ENCODE data around the gene TTYH3.

TTYH3 gene

DNA sequence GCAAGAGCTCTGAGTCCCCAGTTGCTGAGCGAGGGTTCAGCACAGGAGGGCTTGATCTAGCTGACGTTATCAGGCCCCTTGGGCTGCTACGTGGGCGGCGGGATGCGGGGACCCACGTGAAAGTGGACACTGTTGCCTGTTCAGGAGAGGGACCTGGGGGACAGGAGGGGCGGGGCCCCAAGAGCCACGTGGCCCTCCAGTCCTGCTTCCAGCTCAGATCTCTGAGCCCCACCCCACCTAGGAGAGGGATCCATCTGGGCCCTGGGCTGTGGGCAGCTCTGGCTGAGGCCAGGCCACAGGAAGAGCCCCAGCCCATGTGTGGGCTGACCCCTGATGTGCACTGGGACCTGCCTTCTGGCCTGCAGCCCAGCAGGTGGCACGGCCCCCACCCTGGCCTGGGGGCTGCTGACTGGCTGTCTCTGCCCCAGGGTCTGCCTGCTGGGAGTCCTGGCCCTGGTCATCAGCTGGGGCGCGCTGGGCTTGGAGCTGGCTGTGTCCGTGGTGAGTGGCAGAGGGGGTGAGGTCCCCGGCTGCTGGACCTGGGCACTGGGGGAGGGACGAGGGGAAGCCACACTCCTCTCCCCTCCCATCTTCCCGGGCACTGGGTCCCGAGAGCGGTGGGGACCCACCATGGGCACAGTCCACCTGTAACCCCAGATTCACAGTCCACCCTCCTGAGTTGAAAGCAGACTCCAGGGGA is 17.5 kb downstream of the TTYH3 start:
- DNase-seq (ENCODE audit: low spot score), result no peak

DNA sequence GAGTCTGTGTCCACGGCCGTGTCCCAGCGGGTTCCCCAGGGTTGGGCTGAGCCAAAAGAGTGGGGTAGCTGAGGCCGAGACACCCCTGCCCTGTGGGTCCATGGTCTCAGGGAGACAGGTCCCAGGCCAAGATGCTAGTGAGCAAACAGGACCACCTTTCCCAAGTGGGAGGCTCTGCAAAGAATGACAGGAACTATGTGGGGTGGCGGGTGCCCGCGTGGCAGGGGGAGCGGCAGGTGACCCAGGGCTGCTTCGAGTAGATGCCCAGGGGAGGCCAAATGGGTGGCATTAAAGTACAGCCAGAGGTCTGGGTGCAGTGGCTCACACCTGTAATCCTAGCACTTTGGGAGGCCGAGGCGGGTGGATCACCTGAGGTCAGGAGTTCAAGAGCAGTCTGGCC is 18.2 kb downstream of the TTYH3 start:
- DNase-seq (ENCODE audit: low spot score), result no peak

DNA sequence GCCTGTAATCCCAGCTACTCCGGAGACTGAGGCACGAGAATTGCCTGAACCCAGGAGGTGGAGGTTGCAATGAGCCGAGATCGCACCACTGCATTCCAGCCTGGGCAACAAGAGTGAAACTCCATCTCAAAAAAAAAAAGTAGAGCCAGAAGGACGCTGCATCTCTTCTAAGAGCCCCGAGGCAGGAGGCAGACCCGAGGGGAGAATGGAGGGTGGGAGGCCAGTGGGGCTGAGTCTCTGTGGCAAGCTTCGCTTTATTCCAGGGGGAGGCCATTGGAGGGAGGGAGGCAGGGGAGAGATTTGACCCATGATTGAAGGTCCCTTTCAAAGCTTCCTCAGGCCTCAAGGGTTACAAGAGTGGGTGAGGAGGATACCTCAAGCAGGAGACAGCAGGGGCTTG is 18.7 kb downstream of the TTYH3 start:
- no peak for DNase-seq (ENCODE audit: low spot score)

DNA sequence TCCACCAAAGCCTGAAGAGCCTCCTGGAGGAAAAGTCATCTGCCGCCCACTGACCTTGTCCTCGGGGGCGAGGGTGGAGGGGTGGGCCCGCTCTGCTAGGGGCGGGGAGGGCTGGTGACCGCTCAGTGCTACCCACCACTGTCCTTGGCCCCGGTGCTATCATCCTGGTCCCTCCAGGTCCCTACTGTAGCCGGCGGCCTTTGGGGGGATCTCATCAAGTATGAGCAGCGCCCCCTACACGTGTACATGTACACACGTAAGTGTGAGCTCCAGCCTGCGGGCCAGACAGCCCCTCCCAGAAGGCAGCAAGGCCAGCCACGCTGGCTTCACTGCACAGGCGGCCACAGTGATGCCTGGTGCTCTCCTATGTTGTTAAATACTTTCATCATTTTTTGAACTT is 19.6 kb downstream of the TTYH3 start:
- no peak for DNase-seq (ENCODE audit: low spot score)

DNA sequence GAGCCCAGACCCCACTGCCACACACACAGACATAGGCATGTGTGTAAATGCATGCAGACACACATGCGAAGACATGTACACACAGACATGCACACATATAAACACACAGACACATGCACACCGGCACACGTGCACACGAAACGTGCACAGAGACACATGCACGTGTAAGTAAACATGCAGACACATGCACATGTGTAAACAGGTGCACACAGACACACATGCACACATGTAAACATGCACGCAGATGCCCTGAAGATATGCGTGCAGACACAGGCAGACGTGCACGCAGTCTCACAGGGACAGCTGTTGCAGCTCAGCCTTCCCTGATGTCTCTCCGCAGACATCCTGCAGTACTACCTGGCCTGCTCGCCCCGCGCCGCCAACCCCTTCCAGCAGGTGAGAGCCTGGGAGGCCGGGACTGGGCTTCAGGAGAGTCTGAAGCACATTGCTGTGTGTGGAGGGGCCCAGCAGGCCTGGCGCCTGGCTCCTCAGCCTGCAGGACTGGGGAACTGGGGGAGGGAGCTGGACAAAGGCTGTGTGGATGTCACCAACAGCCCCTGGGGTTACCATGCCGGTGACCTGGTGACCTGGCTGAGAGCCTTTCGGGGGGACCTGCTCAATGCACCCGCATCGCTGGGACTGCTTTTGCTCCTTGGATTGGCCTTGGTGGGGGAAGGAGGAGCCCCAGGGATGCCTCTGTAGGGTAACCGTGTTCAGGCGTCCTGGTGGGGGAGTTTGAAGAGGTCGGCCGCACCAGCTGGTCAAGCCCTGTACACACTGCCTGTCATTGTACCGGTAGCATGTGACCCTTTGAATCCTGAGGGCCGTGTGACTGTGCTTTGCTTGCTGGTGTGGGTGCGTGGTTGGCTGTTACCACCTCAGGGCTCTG is 20.3 kb downstream of the TTYH3 start:
- DNase-seq (ENCODE audit: low spot score), result no peak

DNA sequence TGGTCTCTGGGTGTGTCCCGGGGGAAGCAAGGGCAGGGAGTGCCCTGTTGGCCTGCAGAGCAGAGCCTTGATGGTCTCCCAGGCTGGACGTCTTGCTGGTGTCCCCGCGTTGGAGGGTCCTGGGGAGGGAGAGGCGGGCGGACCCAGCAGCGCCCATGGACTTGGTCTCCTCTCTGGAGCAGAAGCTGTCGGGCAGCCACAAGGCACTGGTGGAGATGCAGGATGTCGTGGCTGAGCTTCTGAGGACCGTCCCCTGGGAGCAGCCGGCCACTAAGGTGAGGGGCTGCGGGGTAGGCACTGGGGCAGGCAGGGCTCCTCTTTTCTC is 20.9 kb downstream of the TTYH3 start:
- no peak for DNase-seq (ENCODE audit: low spot score)

DNA sequence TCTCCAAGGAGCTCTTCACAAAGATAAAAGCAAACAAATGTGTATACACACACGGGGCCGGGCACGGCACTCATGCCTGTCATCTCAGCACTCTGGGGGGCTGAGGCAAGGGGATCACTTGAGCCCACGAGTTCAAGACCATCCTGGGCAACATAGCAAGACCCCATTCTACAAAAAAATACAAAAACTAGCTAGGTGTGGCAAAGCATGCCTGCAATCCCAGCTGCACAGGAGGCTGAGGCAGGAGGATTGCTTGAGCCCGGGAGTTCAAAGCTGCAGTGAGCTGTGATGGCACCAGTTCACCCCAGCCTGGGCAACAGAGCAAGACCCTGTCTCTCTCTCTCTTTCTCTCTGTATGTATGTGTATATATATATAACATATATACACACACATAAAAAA is 22.3 kb downstream of the TTYH3 start:
- DNase-seq (ENCODE audit: low spot score), result no peak

DNA sequence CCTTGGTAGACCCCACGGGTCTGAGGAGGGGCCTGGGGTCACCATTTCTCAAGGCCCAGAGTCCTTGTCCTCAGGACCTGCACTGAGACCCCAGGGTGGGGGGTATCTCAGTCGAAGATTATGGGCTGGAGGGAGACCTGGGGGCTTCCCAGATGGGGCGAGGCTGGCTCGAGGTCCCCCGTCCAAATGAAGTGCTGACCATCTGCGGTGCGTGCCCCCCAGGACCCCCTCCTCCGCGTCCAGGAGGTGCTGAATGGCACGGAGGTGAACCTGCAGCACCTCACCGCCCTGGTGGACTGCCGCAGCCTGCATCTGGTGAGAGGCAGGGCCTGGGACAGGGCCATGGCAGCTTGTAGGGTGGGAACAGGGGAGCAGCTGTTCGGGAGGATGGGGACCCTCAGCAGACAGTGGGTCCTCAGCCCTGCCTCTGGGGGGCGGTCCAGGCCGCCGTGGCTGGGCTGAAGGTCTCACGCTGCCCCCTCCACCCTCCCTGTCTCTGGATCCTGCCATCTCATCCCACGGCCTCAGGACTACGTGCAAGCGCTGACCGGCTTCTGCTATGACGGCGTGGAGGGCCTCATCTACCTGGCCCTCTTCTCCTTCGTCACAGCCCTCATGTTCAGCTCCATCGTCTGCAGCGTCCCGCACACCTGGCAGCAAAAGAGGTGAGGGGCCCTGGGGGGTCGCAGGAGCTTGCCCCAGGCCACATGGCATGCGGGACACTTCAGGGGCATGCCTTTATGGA is 24.3 kb downstream of the TTYH3 start:
- no peak for DNase-seq (ENCODE audit: low spot score)

DNA sequence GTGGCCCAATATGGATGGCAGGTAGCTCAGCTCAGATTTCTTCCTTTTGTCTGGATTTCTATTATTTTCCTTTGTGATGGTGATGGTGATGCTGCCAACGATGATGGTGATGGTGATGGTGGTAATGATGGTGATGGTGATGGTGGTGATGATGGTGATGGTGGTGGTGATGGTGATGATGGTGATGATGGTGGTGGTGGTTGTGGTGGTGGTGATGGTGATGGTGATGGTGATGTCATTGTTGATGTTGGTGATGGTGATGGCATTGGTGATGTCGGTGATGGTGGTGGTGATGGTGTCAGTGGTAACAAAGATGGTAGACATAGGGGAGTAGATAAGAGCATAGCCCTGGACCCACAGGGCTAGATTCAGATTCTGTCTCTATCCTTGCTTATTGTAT is 25.4 kb downstream of the TTYH3 start:
- DNase-seq (ENCODE audit: low spot score), result no peak

DNA sequence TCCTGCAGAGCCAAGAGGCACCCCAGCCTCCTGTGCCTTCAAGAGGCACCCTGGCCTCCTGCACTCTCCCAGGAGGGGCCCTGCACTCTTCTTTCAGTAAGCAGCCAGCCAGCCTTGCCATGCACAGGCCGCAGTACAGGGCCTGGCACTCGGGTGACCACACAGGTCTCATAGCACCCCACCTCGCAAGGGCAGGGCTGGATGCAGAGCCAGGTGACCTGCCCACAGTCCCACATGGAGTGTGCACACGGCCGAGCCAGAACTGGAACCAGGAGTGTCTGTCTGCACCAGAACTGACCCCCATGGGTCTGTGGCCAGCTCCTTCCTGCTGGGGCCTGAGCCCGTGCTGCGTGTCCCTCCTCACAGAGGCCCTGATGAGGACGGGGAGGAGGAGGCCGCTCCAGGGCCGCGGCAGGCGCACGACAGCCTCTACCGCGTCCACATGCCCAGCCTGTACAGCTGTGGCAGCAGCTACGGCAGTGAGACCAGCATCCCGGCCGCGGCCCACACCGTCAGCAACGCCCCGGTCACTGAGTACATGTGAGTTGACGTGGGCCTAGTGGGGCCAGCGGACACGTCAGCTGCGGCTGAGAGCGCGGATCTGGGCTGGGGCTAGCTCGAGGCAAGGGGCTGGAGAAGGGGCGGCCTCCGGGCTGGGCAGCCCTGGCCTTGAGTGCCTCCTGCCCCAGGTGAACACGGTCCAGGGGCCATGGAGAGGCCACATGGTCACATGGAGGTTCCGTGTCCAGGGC is 26.3 kb downstream of the TTYH3 start:
- DNase-seq (ENCODE audit: low spot score), result no peak

DNA sequence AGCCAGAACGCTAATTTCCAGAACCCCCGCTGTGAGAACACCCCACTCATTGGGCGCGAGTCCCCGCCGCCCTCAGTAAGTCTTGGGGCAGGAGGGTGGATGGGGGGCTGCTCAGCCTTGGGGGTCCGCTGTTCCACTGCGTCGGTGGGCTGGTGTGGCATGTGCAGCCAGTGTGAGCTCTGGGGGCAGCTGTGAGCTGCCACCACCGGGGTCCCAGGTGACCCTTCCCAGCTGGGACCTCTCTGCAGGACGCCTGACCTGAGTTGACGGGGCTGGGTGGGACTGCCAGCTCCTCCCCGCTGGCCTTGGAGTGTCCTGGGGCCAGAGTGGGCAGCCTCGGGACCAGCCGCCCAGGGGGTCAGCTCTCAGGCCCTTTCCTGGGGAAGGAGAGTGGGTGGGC is 27.2 kb downstream of the TTYH3 start:
- DNase-seq (ENCODE audit: low spot score), result no peak

DNA sequence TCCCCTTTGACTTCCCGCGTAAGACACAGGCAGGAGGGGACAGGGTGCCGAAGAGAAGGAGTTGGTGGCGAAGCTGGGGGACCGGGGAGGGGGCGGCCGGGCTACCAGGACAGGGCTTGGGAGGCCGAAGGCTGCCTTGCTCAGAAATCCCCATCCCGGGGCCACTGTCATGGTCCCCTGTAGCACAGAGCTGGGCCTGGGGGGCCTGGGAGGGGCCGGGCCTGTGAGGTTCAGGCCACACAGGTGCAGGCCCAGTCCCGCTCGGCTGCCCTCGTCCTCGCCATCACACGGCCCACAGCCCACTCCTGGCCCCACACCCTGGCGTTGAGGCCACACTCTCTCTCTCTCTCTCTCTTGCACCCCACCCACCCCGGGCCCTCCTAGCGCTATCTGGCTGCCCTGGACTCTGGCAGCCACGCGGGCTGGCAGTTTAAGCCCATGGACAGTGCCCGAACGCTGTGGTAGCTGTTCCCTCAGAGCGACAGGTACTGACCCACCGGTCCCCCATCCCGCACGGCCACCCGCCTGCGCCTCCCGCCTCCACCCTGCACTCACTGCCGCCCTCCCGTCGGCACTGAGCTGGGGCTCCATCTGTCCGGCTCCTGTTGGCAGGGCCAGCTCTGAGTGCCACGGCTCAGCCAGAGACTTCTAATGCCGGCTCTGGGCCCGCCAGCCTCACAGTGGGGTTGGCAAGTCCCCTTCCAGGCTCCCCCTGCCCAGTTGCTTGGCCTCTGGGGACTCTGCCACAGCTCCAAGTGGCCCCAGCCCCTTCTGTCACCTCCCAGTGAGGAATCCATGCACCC is 28.0 kb downstream of the TTYH3 start:
- no peak for DNase-seq (ENCODE audit: low spot score)

DNA sequence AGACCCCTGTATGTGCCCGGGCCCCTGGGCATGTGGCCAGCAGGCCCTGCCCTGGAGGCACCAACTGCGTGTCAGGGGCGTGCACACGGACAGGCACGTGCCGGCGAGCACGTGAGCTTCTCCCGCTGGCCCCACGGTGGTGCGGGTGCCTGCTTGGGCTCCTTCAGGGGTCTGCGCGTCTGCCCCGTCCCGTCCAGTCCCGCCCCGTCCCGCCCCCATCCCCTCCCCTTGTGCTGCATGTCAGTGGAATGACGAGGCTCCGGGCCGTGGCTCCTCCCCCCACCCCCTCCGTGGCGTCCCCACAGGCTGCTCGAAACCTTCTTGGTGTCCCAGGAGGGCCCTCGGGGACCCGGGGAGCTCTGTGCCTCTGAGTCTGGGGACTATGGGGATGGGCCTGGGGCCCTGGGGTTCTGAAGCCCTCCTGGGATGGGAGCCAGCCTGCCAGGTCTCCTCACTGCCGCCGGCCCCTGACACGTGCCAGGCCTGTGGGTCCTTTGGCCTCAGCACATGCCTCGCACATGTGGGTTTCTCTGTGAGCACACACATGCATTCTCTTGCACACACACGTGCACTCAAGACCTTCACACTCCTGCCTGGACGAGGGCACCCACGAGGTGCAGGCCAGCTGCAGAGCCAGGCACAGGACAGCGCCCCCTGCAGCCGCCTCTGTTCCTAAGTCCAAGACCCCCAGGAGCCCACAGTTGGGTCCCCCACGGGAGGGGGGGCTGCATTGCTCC is 28.7 kb downstream of the TTYH3 start:
- no peak for DNase-seq (ENCODE audit: low spot score)

DNA sequence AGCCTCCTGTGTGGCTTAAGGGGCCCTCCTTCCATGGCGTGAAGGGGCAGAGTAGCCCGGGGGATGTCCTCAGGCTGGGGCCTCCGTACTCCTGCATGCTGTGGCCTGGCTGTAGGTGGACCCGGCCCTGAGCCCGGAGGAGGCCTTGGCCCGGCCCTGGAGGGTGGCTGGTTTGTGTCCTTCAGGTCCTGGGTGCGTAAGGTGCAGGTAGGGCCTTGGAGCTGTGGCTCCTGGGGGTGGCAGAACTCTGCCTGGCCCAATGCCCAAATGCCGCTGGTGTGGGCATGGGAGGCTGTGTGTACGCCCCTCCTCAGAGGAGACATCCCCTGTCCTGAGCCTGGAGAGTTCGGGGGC is 29.3 kb downstream of the TTYH3 start:
- no peak for DNase-seq (ENCODE audit: low spot score)

DNA sequence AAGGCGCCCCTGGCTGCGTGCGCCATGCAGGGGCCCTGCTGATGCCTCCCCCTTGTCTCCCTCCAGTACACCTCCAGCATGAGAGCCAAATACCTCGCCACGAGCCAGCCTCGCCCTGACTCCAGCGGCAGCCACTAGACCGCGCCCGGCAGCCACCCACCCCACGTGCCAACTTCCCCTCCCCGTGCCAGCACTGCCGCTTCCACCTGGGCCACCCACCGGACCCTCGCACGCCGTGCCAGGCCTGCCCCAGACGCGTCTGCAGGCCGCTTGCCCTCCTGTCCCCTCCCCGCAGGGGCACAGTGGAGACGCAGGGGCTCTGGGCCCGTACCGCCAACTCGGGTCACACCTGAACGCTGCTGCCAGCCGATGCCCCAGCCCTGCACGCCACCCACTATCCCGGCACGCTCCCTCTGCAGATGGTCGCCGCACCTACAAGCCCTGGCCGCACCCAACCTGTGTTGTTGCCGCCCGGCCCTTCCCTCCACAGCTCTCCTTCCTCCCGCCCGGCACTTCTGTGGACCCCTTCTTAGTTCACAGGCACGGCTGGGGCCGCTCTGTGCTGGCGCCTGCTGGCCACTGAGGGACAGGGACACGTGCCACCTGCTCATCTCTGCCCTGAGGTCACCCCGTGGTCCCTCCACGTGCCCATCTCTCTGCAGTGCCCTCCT is 30.0 kb downstream of the TTYH3 start:
- no peak for DNase-seq (ENCODE audit: low spot score)

DNA sequence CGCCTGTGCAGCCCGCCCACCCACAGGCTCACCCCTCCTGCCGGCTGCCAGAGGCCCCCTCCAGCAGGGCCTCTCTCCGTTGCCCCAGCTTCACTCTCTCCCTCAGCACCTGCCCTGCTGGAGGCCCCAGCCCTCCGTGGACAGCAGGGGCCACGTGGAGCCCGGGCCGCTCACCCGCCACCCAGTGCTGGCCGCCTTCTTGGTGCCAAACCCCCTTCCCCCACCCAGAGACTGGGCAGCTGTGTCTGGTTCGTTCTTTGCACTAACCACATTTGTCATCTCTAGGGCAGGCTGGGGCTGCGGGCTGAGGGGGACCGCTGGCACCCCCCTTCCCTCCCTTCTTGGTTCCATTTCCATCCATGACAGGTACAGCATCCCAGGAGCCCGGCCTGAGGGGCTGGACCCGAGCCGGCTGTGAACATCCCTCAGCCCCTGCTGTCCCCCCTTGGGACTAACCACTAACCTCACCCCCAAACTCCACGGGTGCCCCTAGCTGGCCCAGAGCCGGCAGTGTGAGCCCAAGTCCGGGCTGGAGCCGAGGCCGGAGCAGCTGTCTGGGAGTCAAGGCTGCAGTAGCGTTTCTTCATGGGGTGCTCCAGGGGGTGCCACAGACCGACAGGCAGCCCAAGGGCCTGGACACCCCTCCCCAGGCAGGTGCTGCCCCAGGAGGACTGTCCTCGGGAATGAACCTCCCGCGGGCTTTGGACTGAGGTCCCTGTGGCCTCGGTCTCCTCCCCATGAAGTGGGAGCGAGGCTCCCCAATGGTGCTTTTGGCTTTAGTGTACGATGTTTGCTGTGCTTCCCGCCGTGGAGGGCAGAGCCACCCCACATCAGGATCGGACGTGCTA is 30.7 kb downstream of the TTYH3 start:
- no peak for DNase-seq (ENCODE audit: low spot score)

DNA sequence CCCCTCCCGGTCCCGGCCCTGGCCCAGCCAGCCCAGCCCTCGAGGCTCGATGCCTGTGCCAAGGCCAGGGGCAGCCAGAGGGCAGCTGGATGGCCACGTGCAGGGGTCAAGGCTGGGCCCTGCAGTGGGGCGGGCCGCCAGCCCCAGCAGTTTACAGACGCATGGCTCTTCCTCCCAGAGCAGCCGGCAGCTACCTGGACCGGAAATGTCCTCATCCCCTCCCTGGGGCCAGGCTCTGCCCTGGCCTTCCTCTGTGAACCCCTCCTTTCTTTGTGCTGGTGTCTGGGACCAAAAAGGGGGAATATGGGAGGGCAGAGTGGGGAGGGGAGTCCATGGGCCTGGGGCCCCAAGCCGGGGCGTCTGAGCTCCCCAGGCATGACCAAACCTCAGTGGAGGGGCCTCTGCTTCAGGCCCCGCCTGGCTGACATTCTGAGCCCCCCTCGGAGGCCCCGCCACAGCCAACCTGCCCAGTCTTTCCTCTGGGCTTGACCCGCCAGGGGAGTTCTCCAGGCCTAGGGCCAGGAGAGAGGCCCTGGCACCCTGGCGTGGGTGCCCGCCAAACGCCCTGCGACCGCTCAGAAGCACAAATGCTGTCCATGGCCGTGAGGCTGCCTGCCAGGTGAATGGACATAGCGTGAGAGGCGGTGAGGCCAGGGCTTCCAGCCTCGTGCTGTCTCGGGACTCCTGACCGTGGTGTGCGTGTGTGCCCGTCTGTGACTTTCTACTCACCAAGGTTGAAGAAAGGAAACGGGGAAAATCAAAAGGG is 31.5 kb downstream of the TTYH3 start:
- DNase-seq (ENCODE audit: low spot score), result no peak

DNA sequence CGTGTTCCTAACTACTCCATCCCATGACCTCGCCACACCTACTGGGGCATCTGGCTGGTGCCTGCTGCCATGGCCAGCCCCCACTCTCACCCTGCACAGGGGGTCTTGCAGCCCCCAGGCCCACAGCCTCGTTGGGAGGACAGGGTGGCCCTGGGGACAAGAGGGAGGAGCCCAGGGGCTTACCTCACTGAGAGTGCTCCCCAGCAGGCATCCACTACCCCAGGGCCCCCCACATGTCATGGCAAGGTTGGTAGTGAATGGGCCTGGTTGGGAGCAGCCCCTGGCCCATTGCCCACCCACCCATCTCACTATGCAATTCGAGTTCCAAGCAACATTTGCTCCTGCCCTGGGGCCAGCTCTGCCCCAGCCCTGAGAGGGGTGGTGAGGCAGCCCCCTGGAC is 32.2 kb downstream of the TTYH3 start:
- no peak for DNase-seq (ENCODE audit: low spot score)

DNA sequence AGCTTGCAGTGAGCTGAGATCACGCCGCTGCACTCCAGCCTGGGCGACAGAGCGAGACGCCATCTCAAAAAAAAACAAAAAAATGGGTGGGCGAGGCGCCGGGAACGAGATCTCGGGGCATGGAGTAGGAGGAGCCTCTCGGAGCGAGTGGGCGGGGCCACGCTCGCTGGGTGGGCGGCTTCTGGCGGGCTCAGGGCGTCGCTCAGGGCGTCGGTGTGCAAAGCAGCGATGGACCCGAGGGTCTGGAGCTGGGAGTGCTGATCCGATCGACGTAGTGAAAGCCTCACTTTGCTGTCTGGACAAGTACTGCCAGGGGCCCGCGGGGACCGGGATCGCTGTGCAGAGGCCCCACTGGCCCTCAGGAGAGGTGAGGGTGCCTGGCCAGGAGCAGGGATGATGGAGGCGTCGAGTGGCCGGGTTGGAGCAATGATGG is 33.6 kb downstream of the TTYH3 start:
- no peak for DNase-seq (ENCODE audit: low spot score)

Measured in HuH-7.5 (cell line).